Adrenal gland (tissue), 12 donors: ENCODE measurements around the gene PRELID2. TPM values are rescaled to one million over a fixed set of nuclear protein-coding genes. Genes with fewer than 3 reads are reported as not detected.
"Not testable (repeated sequence)": the region's sequence is repeated elsewhere in the genome, so short reads cannot be mapped to it uniquely, and the experiment has no call there.

Experiments used
- DNase-seq, 7 donors: peaks; one replicate each; pipeline ENCODE4 v3.0.0-alpha.2; 2019 to 2020
- H3K27ac ChIP-seq, 5 donors: fragments of 200-600 bp; sonication (generic) in 4 of 5; 1 replicate in 3 of 5; 2 replicates in 2 of 5; pipeline versions ENCODE4 v1.5.1 to v1.8.0; 2016 to 2020; ENCODE audit warnings: mild to moderate bottlenecking in 1 of 5
- H3K27me3 ChIP-seq: fragments of 200-600 bp; 2 replicates; pipeline ENCODE4 v1.8.0; 2021
- H3K36me3 ChIP-seq, 2 donors: fragments of 200-600 bp; replicated peaks in 1 of 2; 1 replicate in 1 of 2; 2 replicates in 1 of 2; pipeline versions ENCODE4 v1.5.1 to v1.8.0; 2018 to 2022
- H3K4me1 ChIP-seq, 2 donors: fragments of 200-600 bp; replicated peaks in 1 of 2; 1 replicate in 1 of 2; 2 replicates in 1 of 2; pipeline versions ENCODE4 v1.5.1 to v1.8.0; 2018 to 2021
- H3K4me3 ChIP-seq, 4 donors: fragments of 200-600 bp; sonication (generic) in 3 of 4; one replicate each; pipeline ENCODE4 v1.5.1; 2016 to 2018
- H3K9me3 ChIP-seq, 3 donors: fragments of 200-600 bp; sonication (generic) in 1 of 3; replicated peaks in 1 of 3; 1 replicate in 2 of 3; 2 replicates in 1 of 3; pipeline versions ENCODE4 v1.5.1 to v1.8.0; 2016 to 2021
- POLR2A ChIP-seq, 2 donors: fragments of 450-650 bp; IDR thresholded peaks; one replicate each; pipeline ENCODE4 v1.6.1; 2017; ENCODE audit warnings: antibody characterized with exemption in 2 of 2, mild to moderate bottlenecking in 2 of 2, moderate library complexity in 1 of 2
- WGBS, 4 donors: extraction: QIAGEN DNeasy Blood & Tissue Kit in 2 of 4; methylation state at CpG; one replicate each; pipeline versions ENCODE4 v1.1.5 to v1.1.7; 2013 to 2017; 5-methylcytosine and 5-hydroxymethylcytosine counted together
- intact Hi-C, 2 donors: fragments of 100-400 bp; cut with DNase I; formaldehyde crosslinking; loops; one replicate each; pipeline versions ENCODE4 v1.14.1 to v1.15.0; 2022 to 2023
- polyA plus RNA-seq, 3 donors: library from polyadenylated mRNA; stranded (reverse); fragments of 200-250 nt in 2 of 3; fragments of 350-450 nt in 1 of 3; fragmentation: Illumina TruSeq in 1 of 3; extraction: RNeasy Lipid Tissue Mini Kit (QIAGEN cat#74804) in 1 of 3; gene quantifications; one replicate each; pipeline ENCODE4 v1.2.3, GENCODE V29; 2013 to 2014
- total RNA-seq, 9 donors: library from RNA; depleted of rRNA in 4 of 9; stranded (reverse); fragments of >200 nt in 4 of 9; fragments of 120-200 nt in 1 of 9; fragmentation: NEBNext Ultra II Directional in 1 of 9; extraction: Animal tissue kit (Norgen Biotek cat#: 25700) in 1 of 9; gene quantifications; one replicate each; pipeline versions ENCODE4 v1.1.0 to v1.2.4, GENCODE V29; 2013 to 2023
- TF ChIP-seq, protein P1 (sequence below), 6 experiments: fragments of 450-650 bp in 4 of 6; fragments of 200-600 bp in 2 of 6; sonication (generic) in 1 of 6; IDR thresholded peaks; 1 replicate in 5 of 6; 2 replicates in 1 of 6; pipeline versions ENCODE4 v1.5.1 to v1.8.0; 2016 to 2021; ENCODE audit warnings: antibody characterized with exemption in 6 of 6, mild to moderate bottlenecking in 2 of 6, moderate library complexity in 1 of 6
- donor health status: healthy with polysubstance abuse.
- donor health status: Bipolar disorder and iron deficiency.
- donor health status: DM: yes; HTN: yes; CAD: no.
- donor health status: DM: no; HTN: no; CAD: no.
- donor health status: DM: no; HTN: no; CAD: no.
- donor health status: DM: yes; HTN: yes; CAD: no.

PRELID2 gene
- total and polyA plus RNA-seq, 12 donors = 2.5 to 42.2 (median 5.0) TPM

DNA sequence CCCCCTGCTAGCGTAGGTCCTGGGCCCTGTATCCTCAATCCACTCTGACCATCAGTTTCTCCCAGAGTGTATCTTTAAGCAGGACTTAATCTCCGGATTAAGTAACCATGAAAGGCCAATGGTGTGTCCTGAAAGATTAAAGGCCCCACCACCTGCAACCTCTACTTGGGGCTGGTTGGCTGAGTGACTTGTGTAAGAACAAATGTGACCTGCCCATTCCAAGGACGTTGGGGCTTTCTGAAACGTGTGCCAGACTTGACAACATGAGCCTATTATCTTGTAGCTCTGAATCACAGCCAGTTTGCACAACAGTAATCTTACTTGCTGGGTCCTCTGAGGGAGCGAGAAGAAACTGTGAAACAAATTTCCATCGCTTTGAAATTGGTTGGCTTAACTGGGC, 3.1 kb upstream of the PRELID2 start:
- TF ChIP-seq POLR2A (IDR thresholded peaks at IDR 0.05) = no peak
- TF ChIP-seq, protein P1, sequence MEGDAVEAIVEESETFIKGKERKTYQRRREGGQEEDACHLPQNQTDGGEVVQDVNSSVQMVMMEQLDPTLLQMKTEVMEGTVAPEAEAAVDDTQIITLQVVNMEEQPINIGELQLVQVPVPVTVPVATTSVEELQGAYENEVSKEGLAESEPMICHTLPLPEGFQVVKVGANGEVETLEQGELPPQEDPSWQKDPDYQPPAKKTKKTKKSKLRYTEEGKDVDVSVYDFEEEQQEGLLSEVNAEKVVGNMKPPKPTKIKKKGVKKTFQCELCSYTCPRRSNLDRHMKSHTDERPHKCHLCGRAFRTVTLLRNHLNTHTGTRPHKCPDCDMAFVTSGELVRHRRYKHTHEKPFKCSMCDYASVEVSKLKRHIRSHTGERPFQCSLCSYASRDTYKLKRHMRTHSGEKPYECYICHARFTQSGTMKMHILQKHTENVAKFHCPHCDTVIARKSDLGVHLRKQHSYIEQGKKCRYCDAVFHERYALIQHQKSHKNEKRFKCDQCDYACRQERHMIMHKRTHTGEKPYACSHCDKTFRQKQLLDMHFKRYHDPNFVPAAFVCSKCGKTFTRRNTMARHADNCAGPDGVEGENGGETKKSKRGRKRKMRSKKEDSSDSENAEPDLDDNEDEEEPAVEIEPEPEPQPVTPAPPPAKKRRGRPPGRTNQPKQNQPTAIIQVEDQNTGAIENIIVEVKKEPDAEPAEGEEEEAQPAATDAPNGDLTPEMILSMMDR (IDR thresholded peaks at IDR 0.05) = no peak
- no peaks in the 10 kb centered on the region for H3K36me3 ChIP-seq
- H3K4me3 ChIP-seq = no peak overlapping the region
- H3K27ac ChIP-seq = no peak overlapping the region
- H3K4me1 ChIP-seq = peaks cover 0 to 7% of the 10 kb centered on the region in 2 donors
- peak in 6 of 7 donors; percentile 63 to 82 (median 74) for DNase-seq
- H3K27me3 ChIP-seq = no peaks in the 10 kb centered on the region
- intact Hi-C loops = no loop called here
- 59 to 64% (median 63%) methylated on average over 6 of the region's 6 CpGs for WGBS, 4 donors
- no peaks in the 10 kb centered on the region for H3K9me3 ChIP-seq

DNA sequence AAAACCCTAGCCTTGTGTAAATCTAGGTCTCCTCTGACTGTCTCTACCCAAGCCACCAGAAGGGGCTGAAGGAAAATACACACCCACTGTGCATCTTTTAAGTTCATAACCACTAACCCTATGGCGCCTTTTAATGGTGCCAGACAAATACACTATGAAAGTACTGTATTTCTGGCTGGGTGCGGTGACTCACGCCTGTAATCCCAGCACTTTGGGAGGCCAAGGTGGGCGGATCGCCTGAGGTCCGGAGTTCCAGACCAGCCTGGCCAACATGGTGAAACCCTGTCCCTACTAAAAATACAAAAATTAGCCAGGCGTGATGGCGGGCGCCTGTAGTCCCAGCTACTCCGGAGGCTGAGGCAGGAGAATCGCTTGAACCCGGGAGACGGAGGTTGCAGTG, 1.1 kb upstream of the PRELID2 start:
- peak overlapping the region in 1 of 5 donors; percentile 78 for H3K27ac ChIP-seq
- H3K4me3 ChIP-seq, intact Hi-C loops: not testable (repeated sequence)

DNA sequence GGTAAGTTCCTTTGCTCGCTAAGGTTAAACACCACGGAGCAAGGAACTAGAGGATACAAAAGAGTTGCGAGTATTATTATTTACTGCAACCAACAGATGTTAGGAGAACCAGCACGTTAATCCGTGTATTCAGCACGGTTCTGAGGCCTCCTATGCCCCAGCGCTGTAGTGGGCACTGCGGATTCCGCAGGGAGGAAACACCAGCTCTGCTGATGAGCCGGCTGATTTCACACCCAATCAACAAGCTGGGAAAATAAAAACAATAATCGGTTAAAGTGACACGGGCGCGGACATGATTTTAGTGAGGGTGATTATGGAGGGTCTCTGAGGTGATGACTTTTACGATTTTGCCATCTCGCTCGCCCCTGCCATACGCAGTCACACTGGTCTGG, 702 bp upstream of the PRELID2 start:
- no peak for DNase-seq
- intact Hi-C loops = no loop called here

More for the DNA sequence above, 1.1 kb upstream of the PRELID2 start:
- H3K4me1 ChIP-seq, H3K9me3 ChIP-seq, H3K36me3 ChIP-seq, DNase-seq, H3K27me3 ChIP-seq: not testable (repeated sequence)
- WGBS, 4 donors = 95 to 99% (median 97%) methylated on average over 13 of the region's 13 CpGs

DNA sequence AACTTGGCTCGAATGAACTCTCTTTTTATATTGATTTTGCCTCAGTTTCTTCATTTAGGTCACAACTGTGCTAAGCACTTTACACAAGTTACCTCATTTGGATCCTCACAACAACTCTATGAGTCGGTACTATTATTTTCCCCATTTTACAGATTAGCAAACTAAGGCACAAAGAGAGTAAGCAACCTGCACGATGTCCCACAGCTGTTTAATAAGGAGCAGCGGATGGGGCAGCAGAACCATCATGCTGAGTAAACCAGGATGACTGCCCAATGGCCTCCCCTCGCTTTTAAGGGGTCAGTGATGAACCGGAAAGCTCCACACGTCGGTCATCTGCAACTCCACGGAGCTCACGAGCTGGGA, 607 bp downstream of the PRELID2 start:
- intact Hi-C loops = no loop called here
- H3K27ac ChIP-seq = peak overlapping the region in 2 of 5 donors; percentile 71 to 78
- no peaks in the 10 kb centered on the region for H3K9me3 ChIP-seq
- DNase-seq = no peak
- H3K4me1 ChIP-seq = peaks cover 0 to 17% of the 10 kb centered on the region in 2 donors
- 17 to 31% (median 21%) methylated on average over 9 to 10 of the region's 10 CpGs for WGBS, 4 donors
- no peaks in the 10 kb centered on the region for H3K36me3 ChIP-seq
- H3K4me3 ChIP-seq = peak overlapping the region in 3 of 4 donors; percentile 60 to 86 (median 78)
- TF ChIP-seq POLR2A (IDR thresholded peaks at IDR 0.05) = no peak
- TF ChIP-seq, protein P1 (IDR thresholded peaks at IDR 0.05) = no peak
- no peaks in the 10 kb centered on the region for H3K27me3 ChIP-seq

More for the DNA sequence above, 702 bp upstream of the PRELID2 start:
- H3K9me3 ChIP-seq = no peaks in the 10 kb centered on the region
- H3K4me1 ChIP-seq = peaks cover 0 to 7% of the 10 kb centered on the region in 2 donors
- H3K36me3 ChIP-seq = no peaks in the 10 kb centered on the region
- H3K27me3 ChIP-seq = no peaks in the 10 kb centered on the region
- peak overlapping the region in 2 of 4 donors; percentile 60 to 78 for H3K4me3 ChIP-seq
- WGBS, 4 donors = 49 to 69% (median 66%) methylated on average over 18 of the region's 18 CpGs
- no peak for TF ChIP-seq POLR2A (IDR thresholded peaks at IDR 0.05)
- TF ChIP-seq, protein P1 (IDR thresholded peaks at IDR 0.05) = no peak
- H3K27ac ChIP-seq = peak overlapping the region in 4 of 5 donors; percentile 56 to 78 (median 64)

DNA sequence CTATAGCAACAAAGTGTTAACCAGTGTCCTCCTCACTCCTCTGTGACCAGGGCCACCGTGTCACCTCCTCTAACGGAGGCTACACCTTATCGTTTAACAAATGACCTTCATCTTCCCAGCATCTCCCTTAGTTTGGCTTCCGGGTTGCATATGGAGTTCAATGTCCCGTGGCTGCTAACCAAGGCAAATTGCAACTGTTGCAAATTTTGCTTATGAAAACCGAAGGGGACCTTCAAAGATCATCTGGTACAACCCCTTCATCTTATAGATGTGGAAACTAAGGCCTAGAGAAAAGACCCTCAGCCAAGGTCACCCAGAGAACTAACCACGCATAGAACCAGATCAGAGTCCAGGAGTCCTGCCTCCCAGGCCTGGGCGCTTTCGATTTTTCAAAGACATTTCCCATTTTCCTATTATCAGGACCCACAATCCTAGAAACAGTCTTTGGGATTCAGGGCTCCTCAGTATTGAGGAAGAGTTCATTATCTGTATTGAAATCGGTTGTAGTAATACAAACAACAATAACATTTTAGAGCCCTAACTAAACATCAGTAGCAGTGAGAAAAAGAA, 1.4 kb downstream of the PRELID2 start:
- Histone ChIP-seq H3K4me1 (peaks cover 0 to 20% of the 10 kb centered on the region in 2 donors), H3K27me3 (no peaks in the 10 kb centered on the region), H3K4me3 (no peak overlapping the region), H3K27ac (no peak overlapping the region), H3K9me3 (no peaks in the 10 kb centered on the region), H3K36me3 (no peaks in the 10 kb centered on the region)
- TF ChIP-seq, protein P1 (IDR thresholded peaks at IDR 0.05) = no peak
- no peak for TF ChIP-seq POLR2A (IDR thresholded peaks at IDR 0.05)
- WGBS, 4 donors = 65 to 76% (median 71%) methylated on average over 10 of the region's 10 CpGs
- no peak for DNase-seq
- intact Hi-C loops = no loop called here
